OCI-LY7 (cell line): ENCODE measurements around the gene STUM.

ENCODE experiments used
- CTCF ChIP-seq: fragments of 200-600 bp; sonication (generic); conservative IDR thresholded peaks from 2 replicates; pipeline ENCODE4 v1.5.1; 2014; ENCODE audit warnings: mild to moderate bottlenecking, antibody characterized with exemption, low read length, moderate library complexity, mixed read lengths
- EZH2phosphoT487 ChIP-seq: fragments of 200-600 bp; sonication (generic); IDR thresholded peaks from 2 replicates; pipeline ENCODE4 v1.6.1; 2018; ENCODE audit warnings: low read depth, borderline replicate concordance, mild to moderate bottlenecking, mixed run types, antibody characterized with exemption, low read length, moderate library complexity, mixed read lengths

GRCh38 chr1:226619031-226619430 is 70.5 kb downstream of the STUM start:
- no peak for TF ChIP-seq CTCF
- TF ChIP-seq EZH2phosphoT487 = no peak
